ENCODE measurements around the gene ATG10. TPM values are rescaled to one million over a fixed set of nuclear protein-coding genes. Genes with fewer than 3 reads are reported as not detected.
A peak's percentile ranks its signal among the peaks of the same experiment; 100 is the strongest.

Gene ATG10
- 7.7 and 12.5 TPM in 2 replicates for total RNA-seq (2014; rRNA removed; shearing (Covaris generic))
- polyA plus RNA-seq (2016; fragmentation: Nextera tagmentation; extraction: Ambion mirVana), result 16.4 and 17.7 TPM in 2 replicates
- long read RNA-seq, partial matches to known transcripts, result 1 of 10 reads
- long read RNA-seq, other reads (novel, unspliced or antisense), result 6 of 10 reads

DNA sequence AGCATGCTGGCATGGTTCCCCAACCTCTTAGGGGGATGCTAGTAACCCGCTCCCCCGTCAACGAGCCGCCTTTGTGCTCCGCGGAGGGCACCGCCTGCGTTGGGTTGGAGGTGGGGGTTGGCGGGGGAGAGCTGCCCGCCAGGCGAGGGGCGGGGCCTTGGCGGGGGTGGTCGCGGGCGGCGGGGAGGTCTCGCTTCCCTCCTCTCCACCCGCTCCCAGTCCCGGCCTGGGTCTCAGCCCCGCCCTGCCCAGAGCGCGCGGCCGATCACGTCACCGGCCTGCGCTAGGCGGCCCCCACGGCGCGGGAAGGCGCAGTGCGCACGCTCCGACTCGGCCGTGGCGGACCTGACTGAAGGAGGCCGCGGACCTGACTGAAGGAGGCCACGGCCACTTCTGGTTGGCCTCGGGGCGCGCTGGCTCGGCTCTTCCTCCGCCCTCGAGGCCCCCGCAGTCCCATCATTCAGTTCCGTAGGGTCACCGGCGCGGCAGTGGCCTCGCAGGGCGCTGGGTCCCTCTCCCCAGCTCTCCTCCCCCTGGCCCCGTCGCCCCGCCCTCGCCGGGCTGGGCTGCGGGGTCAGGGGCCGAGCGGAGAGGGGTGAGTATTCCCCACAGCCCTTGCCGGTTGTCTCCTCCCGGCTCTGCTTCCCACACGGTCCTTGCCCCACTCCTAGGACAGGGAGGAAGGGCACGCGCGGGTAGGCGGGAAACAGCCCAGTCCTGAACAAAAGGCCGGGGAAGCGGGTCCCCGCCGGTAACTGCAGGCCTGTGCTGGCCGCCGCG is at the start of gene ATG10:
ATG10 (plus strand) TSS at position 312 of the 780 bp plus-strand sequence. CDS start 15,548 bp downstream, outside the sequence.
- H3K4me2 ChIP-seq, result peak within 1 kb of the TSS; percentile 82
- H3K36me3 ChIP-seq (ENCODE audit: insufficient read depth), result no peaks in the 10 kb centered on the region
- peak within 1 kb of the TSS; percentile 93 for H3K27ac ChIP-seq (ENCODE audit: low read depth)
- Mint-ChIP-seq H3K9me3 (no peaks in the 10 kb centered on the region; the same call in 2 of the 3 replicates), H3K27ac (peak within 1 kb of the TSS; percentile 99), H3K27me3 (ENCODE audit: insufficient read depth, low read depth, poor library complexity) (peaks cover 4% of the 10 kb centered on the region), H3K4me3 (peak within 1 kb of the TSS; percentile 88), H3K36me3 (ENCODE audit: low read depth) (peaks cover 16% of the 10 kb centered on the region), H3K4me1 (peaks cover 34% of the 10 kb centered on the region)
- TF ChIP-seq CREB1 (CRISPR knock-in tag; IDR thresholded peaks at IDR 0.05; ENCODE audit: low read depth) (peak; percentile 90), ZNF331 (CRISPR knock-in tag; IDR thresholded peaks at IDR 0.05; ENCODE audit: low read depth) (no peak), ZNF114 (CRISPR knock-in tag; IDR thresholded peaks at IDR 0.05) (no peak), JUNB (IDR thresholded peaks at IDR 0.05; ENCODE audit: unreplicated experiment) (no peak), EZH2phosphoT487 (IDR thresholded peaks at IDR 0.05; ENCODE audit: unreplicated experiment) (no peak), NANOG (IDR thresholded peaks at IDR 0.05; ENCODE audit: borderline replicate concordance) (no peak), POLR2AphosphoS5 (IDR thresholded peaks at IDR 0.05; ENCODE audit: low read depth) (peak; percentile 92), STAT1 (IDR thresholded peaks at IDR 0.05; ENCODE audit: unreplicated experiment) (no peak), EZH2 (IDR thresholded peaks at IDR 0.05; ENCODE audit: low read depth, unreplicated experiment) (no peak)
- TF ChIP-seq, protein P1, sequence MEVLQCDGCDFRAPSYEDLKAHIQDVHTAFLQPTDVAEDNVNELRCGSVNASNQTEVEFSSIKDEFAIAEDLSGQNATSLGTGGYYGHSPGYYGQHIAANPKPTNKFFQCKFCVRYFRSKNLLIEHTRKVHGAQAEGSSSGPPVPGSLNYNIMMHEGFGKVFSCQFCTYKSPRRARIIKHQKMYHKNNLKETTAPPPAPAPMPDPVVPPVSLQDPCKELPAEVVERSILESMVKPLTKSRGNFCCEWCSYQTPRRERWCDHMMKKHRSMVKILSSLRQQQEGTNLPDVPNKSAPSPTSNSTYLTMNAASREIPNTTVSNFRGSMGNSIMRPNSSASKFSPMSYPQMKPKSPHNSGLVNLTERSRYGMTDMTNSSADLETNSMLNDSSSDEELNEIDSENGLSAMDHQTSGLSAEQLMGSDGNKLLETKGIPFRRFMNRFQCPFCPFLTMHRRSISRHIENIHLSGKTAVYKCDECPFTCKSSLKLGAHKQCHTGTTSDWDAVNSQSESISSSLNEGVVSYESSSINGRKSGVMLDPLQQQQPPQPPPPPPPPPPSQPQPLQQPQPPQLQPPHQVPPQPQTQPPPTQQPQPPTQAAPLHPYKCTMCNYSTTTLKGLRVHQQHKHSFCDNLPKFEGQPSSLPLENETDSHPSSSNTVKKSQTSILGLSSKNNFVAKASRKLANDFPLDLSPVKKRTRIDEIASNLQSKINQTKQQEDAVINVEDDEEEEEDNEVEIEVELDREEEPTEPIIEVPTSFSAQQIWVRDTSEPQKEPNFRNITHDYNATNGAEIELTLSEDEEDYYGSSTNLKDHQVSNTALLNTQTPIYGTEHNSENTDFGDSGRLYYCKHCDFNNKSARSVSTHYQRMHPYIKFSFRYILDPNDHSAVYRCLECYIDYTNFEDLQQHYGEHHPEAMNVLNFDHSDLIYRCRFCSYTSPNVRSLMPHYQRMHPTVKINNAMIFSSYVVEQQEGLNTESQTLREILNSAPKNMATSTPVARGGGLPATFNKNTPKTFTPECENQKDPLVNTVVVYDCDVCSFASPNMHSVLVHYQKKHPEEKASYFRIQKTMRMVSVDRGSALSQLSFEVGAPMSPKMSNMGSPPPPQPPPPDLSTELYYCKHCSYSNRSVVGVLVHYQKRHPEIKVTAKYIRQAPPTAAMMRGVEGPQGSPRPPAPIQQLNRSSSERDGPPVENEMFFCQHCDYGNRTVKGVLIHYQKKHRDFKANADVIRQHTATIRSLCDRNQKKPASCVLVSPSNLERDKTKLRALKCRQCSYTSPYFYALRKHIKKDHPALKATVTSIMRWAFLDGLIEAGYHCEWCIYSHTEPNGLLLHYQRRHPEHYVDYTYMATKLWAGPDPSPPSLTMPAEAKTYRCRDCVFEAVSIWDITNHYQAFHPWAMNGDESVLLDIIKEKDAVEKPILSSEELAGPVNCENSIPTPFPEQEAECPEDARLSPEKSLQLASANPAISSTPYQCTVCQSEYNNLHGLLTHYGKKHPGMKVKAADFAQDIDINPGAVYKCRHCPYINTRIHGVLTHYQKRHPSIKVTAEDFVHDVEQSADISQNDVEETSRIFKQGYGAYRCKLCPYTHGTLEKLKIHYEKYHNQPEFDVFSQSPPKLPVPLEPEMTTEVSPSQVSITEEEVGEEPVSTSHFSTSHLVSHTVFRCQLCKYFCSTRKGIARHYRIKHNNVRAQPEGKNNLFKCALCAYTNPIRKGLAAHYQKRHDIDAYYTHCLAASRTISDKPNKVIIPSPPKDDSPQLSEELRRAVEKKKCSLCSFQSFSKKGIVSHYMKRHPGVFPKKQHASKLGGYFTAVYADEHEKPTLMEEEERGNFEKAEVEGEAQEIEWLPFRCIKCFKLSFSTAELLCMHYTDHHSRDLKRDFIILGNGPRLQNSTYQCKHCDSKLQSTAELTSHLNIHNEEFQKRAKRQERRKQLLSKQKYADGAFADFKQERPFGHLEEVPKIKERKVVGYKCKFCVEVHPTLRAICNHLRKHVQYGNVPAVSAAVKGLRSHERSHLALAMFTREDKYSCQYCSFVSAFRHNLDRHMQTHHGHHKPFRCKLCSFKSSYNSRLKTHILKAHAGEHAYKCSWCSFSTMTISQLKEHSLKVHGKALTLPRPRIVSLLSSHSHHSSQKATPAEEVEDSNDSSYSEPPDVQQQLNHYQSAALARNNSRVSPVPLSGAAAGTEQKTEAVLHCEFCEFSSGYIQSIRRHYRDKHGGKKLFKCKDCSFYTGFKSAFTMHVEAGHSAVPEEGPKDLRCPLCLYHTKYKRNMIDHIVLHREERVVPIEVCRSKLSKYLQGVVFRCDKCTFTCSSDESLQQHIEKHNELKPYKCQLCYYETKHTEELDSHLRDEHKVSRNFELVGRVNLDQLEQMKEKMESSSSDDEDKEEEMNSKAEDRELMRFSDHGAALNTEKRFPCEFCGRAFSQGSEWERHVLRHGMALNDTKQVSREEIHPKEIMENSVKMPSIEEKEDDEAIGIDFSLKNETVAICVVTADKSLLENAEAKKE (CRISPR knock-in tag; IDR thresholded peaks at IDR 0.05), result no peak
- TF ChIP-seq, protein P2, sequence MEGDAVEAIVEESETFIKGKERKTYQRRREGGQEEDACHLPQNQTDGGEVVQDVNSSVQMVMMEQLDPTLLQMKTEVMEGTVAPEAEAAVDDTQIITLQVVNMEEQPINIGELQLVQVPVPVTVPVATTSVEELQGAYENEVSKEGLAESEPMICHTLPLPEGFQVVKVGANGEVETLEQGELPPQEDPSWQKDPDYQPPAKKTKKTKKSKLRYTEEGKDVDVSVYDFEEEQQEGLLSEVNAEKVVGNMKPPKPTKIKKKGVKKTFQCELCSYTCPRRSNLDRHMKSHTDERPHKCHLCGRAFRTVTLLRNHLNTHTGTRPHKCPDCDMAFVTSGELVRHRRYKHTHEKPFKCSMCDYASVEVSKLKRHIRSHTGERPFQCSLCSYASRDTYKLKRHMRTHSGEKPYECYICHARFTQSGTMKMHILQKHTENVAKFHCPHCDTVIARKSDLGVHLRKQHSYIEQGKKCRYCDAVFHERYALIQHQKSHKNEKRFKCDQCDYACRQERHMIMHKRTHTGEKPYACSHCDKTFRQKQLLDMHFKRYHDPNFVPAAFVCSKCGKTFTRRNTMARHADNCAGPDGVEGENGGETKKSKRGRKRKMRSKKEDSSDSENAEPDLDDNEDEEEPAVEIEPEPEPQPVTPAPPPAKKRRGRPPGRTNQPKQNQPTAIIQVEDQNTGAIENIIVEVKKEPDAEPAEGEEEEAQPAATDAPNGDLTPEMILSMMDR (conservative IDR thresholded peaks at IDR 0.05; ENCODE audit: low read depth in 2 of 2), result no peak
- TF ChIP-seq, protein P3, sequence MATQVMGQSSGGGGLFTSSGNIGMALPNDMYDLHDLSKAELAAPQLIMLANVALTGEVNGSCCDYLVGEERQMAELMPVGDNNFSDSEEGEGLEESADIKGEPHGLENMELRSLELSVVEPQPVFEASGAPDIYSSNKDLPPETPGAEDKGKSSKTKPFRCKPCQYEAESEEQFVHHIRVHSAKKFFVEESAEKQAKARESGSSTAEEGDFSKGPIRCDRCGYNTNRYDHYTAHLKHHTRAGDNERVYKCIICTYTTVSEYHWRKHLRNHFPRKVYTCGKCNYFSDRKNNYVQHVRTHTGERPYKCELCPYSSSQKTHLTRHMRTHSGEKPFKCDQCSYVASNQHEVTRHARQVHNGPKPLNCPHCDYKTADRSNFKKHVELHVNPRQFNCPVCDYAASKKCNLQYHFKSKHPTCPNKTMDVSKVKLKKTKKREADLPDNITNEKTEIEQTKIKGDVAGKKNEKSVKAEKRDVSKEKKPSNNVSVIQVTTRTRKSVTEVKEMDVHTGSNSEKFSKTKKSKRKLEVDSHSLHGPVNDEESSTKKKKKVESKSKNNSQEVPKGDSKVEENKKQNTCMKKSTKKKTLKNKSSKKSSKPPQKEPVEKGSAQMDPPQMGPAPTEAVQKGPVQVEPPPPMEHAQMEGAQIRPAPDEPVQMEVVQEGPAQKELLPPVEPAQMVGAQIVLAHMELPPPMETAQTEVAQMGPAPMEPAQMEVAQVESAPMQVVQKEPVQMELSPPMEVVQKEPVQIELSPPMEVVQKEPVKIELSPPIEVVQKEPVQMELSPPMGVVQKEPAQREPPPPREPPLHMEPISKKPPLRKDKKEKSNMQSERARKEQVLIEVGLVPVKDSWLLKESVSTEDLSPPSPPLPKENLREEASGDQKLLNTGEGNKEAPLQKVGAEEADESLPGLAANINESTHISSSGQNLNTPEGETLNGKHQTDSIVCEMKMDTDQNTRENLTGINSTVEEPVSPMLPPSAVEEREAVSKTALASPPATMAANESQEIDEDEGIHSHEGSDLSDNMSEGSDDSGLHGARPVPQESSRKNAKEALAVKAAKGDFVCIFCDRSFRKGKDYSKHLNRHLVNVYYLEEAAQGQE (IDR thresholded peaks at IDR 0.05; ENCODE audit: unreplicated experiment), result peak; percentile 4
- TF ChIP-seq, protein P4, sequence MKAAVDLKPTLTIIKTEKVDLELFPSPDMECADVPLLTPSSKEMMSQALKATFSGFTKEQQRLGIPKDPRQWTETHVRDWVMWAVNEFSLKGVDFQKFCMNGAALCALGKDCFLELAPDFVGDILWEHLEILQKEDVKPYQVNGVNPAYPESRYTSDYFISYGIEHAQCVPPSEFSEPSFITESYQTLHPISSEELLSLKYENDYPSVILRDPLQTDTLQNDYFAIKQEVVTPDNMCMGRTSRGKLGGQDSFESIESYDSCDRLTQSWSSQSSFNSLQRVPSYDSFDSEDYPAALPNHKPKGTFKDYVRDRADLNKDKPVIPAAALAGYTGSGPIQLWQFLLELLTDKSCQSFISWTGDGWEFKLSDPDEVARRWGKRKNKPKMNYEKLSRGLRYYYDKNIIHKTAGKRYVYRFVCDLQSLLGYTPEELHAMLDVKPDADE (IDR thresholded peaks at IDR 0.05), result peak; percentile 37; the same call in 1 of the 2 replicates
- H3K4me3 ChIP-seq, result peak within 1 kb of the TSS; percentile 59
- H2AFZ ChIP-seq, result no peak within 1 kb of the TSS; the same call in 1 of the 2 replicates
- no peaks in the 10 kb centered on the region for H4K20me1 ChIP-seq (replicated peaks; ENCODE audit: insufficient read depth)
- peak; percentile 93 for ATAC-seq
- DNase-seq (ENCODE audit: low spot score), result peak; percentile 94
- peaks cover 12% of the 10 kb centered on the region for H3K4me1 ChIP-seq (ENCODE audit: insufficient read depth)
- H3K9me2 ChIP-seq (ENCODE audit: insufficient read depth), result no peaks in the 10 kb centered on the region
- no peaks in the 10 kb centered on the region for H3K79me2 ChIP-seq (replicated peaks; ENCODE audit: insufficient read depth)
- H3F3A ChIP-seq (replicated peaks; ENCODE audit: low read depth), result no peaks in the 10 kb centered on the region
- no peaks in the 10 kb centered on the region for H3K27me3 ChIP-seq (ENCODE audit: insufficient read depth)
